HEK293 (cell line): ENCODE measurements around the gene IRX5.

Source experiments
- CTCF ChIA-PET: fragments of 350-600 bp; formaldehyde crosslinking; extraction: SDS; loops from one replicate; lab custom pipeline; 2021; ENCODE audit warnings: antibody characterized with exemption; lab: Yijun Ruan, JAX
- POLR2A ChIA-PET: fragments of 300-600 bp; formaldehyde crosslinking; extraction: SDS; loops from one replicate; lab custom pipeline; 2020; ENCODE audit warnings: antibody characterized with exemption, inconsistent platforms; lab: Yijun Ruan, JAX
- H3K27ac ChIP-seq: fragments of 200-500 bp; sonication (Bioruptor generic); 2 replicates; pipeline ENCODE4 v1.5.1; 2014; ENCODE audit warnings: low read depth, low read length, control low read depth, inconsistent platforms; ENCODE audit errors: extremely low read depth
- H3K36me3 ChIP-seq, 2 experiments: fragments of 200-500 bp in 1 of 2; sonication (Bioruptor generic) in 1 of 2; 1 replicate in 1 of 2; 2 replicates in 1 of 2; pipeline ENCODE4 v1.5.1; 2014 to 2017; ENCODE audit warnings: inconsistent platforms in 2 of 2, low read length in 2 of 2; ENCODE audit not compliant: control insufficient read depth in 2 of 2, insufficient read depth in 1 of 2
- H3K4me1 ChIP-seq: fragments of 200-500 bp; sonication (Bioruptor generic); 2 replicates; pipeline ENCODE4 v1.5.1; 2014; ENCODE audit warnings: mild to moderate bottlenecking, low read length, inconsistent platforms; ENCODE audit not compliant: control insufficient read depth, insufficient read depth
- H3K4me3 ChIP-seq: 2 replicates; pipeline ENCODE4 v1.5.1; 2011; ENCODE audit warnings: low read depth, mild to moderate bottlenecking, control low read depth, low read length, moderate library complexity
- H3K9me3 ChIP-seq: fragments of 200-500 bp; sonication (Bioruptor generic); 2 replicates; pipeline ENCODE4 v1.5.1; 2014; ENCODE audit warnings: low read depth, low read length, inconsistent platforms; ENCODE audit not compliant: control insufficient read depth, insufficient read depth
- GFI1B ChIP-seq: fragments of 450-650 bp; formaldehyde crosslinking; IDR thresholded peaks from 2 replicates; pipeline ENCODE4 v1.5.1; 2016; ENCODE audit warnings: missing biosample characterization, missing genetic modification characterization
- KLF1 ChIP-seq: fragments of 450-650 bp; formaldehyde crosslinking; IDR thresholded peaks from 2 replicates; pipeline ENCODE4 v1.5.1; 2016; ENCODE audit warnings: missing biosample characterization, missing genetic modification characterization
- KLF10 ChIP-seq: fragments of 450-650 bp; IDR thresholded peaks from 2 replicates; pipeline ENCODE4 v1.5.1; 2018; ENCODE audit warnings: missing biosample characterization, mild to moderate bottlenecking, missing genetic modification characterization
- KLF7 ChIP-seq: fragments of 450-650 bp; formaldehyde crosslinking; IDR thresholded peaks from 2 replicates; pipeline ENCODE4 v1.5.1; 2016; ENCODE audit warnings: missing biosample characterization, missing genetic modification characterization, borderline replicate concordance
- PRDM1 ChIP-seq: fragments of 450-650 bp; formaldehyde crosslinking; IDR thresholded peaks from 2 replicates; pipeline ENCODE4; 2016; ENCODE audit warnings: missing biosample characterization, missing genetic modification characterization
- PRDM6 ChIP-seq: fragments of 450-650 bp; formaldehyde crosslinking; IDR thresholded peaks from 2 replicates; pipeline ENCODE4 v1.5.1; 2017; ENCODE audit warnings: missing biosample characterization, missing genetic modification characterization
- ZFP37 ChIP-seq: fragments of 450-650 bp; formaldehyde crosslinking; IDR thresholded peaks from 2 replicates; pipeline ENCODE4 v1.5.1; 2016; ENCODE audit warnings: missing biosample characterization, missing genetic modification characterization
- ZNF140 ChIP-seq: fragments of 450-650 bp; formaldehyde crosslinking; IDR thresholded peaks from 2 replicates; pipeline ENCODE4 v1.5.1; 2016; ENCODE audit warnings: missing biosample characterization, missing genetic modification characterization
- ZNF184 ChIP-seq: fragments of 450-650 bp; IDR thresholded peaks from 2 replicates; pipeline ENCODE4 v1.5.1; 2018; ENCODE audit warnings: missing biosample characterization, mild to moderate bottlenecking, missing genetic modification characterization
- ZNF19 ChIP-seq: fragments of 450-650 bp; formaldehyde crosslinking; IDR thresholded peaks from 2 replicates; pipeline ENCODE4; 2016; ENCODE audit warnings: missing biosample characterization, missing genetic modification characterization, low read depth
- ZNF510 ChIP-seq: fragments of 450-650 bp; formaldehyde crosslinking; IDR thresholded peaks from 2 replicates; pipeline ENCODE4 v1.5.1; 2018; ENCODE audit warnings: mild to moderate bottlenecking, missing genetic modification characterization, missing biosample characterization; ENCODE audit not compliant: insufficient replicate concordance
- ZNF521 ChIP-seq: fragments of 450-650 bp; formaldehyde crosslinking; IDR thresholded peaks from 2 replicates; pipeline ENCODE4 v1.5.1; 2017; ENCODE audit warnings: missing biosample characterization, mild to moderate bottlenecking, missing genetic modification characterization
- ZNF549 ChIP-seq: fragments of 450-650 bp; IDR thresholded peaks from 2 replicates; pipeline ENCODE4 v1.5.1; 2018; ENCODE audit warnings: missing biosample characterization, missing genetic modification characterization, mild to moderate bottlenecking, inconsistent platforms, moderate library complexity
- ZNF558 ChIP-seq: fragments of 450-650 bp; formaldehyde crosslinking; IDR thresholded peaks from 2 replicates; pipeline ENCODE4 v1.5.1; 2016; ENCODE audit warnings: missing biosample characterization, missing genetic modification characterization
- ZNF624 ChIP-seq: fragments of 450-650 bp; formaldehyde crosslinking; IDR thresholded peaks from 2 replicates; pipeline ENCODE4 v1.5.1; 2017; ENCODE audit warnings: missing biosample characterization, missing genetic modification characterization
- ZNF629 ChIP-seq: fragments of 450-650 bp; formaldehyde crosslinking; IDR thresholded peaks from 2 replicates; pipeline ENCODE4 v1.5.1; 2017; ENCODE audit warnings: missing biosample characterization, missing genetic modification characterization
- ZNF670 ChIP-seq: fragments of 450-650 bp; formaldehyde crosslinking; IDR thresholded peaks from 2 replicates; pipeline ENCODE4 v1.5.1; 2016; ENCODE audit warnings: missing biosample characterization, missing genetic modification characterization, low read depth
- ZNF677 ChIP-seq: fragments of 450-650 bp; IDR thresholded peaks from 2 replicates; pipeline ENCODE4 v1.5.0; 2018; ENCODE audit warnings: missing biosample characterization, mild to moderate bottlenecking, missing genetic modification characterization, moderate library complexity
- ZSCAN16 ChIP-seq: fragments of 450-650 bp; formaldehyde crosslinking; IDR thresholded peaks from 2 replicates; pipeline ENCODE4 v1.5.1; 2016; ENCODE audit warnings: missing biosample characterization, missing genetic modification characterization
- ZSCAN30 ChIP-seq: fragments of 450-650 bp; IDR thresholded peaks from 2 replicates; pipeline ENCODE4 v1.5.1; 2018; ENCODE audit warnings: missing biosample characterization, mild to moderate bottlenecking, missing genetic modification characterization, moderate library complexity
- ZSCAN4 ChIP-seq: fragments of 450-650 bp; formaldehyde crosslinking; IDR thresholded peaks from 2 replicates; pipeline ENCODE4 v1.5.1; 2017; ENCODE audit warnings: missing biosample characterization, missing genetic modification characterization
- TF ChIP-seq, protein P1 (sequence below): fragments of 450-650 bp; formaldehyde crosslinking; IDR thresholded peaks from 2 replicates; pipeline ENCODE4 v1.5.1; 2016; ENCODE audit warnings: missing biosample characterization, missing genetic modification characterization

IRX5 gene

GRCh38 chr16:54932737-54933254 is 2.1 kb downstream of the IRX5 start:
- Histone ChIP-seq H3K27ac (no peak overlapping the region), H3K4me3 (no peak overlapping the region)
- CTCF ChIA-PET, result no interaction called here

GRCh38 chr16:54933281-54934011 is 2.8 kb downstream of the IRX5 start:
- ChIA-PET POLR2A (no interaction called here), CTCF (interaction anchor here (1.0 kb wide), 1 partner anchor 127 kb away, joined by 4 read pairs; no protein-coding TSS in a partner anchor)
- H3K4me1 ChIP-seq, result no peaks in the 10 kb centered on the region
- no peak overlapping the region for H3K4me3 ChIP-seq
- H3K9me3 ChIP-seq, result no peaks in the 10 kb centered on the region
- no peak for TF ChIP-seq ZNF549
- no peak for TF ChIP-seq GFI1B (tag by site-specific recombination)
- no peak for TF ChIP-seq ZSCAN4 (tag by site-specific recombination)
- no peak for TF ChIP-seq KLF1
- TF ChIP-seq ZNF510 (tag by site-specific recombination), result no peak
- TF ChIP-seq KLF7 (tag by site-specific recombination), result no peak
- TF ChIP-seq ZSCAN30 (tag by site-specific recombination), result no peak
- TF ChIP-seq ZNF624 (tag by site-specific recombination), result no peak
- peaks cover 0 to 31% of the 10 kb centered on the region in 2 experiments; a peak in 1 of 3 replicates for H3K36me3 ChIP-seq
- no peak overlapping the region for H3K27ac ChIP-seq

More at GRCh38 chr16:54932737-54933254, 2.1 kb downstream of the IRX5 start:
- Histone ChIP-seq H3K4me1 (no peaks in the 10 kb centered on the region), H3K36me3 (peaks cover 0 to 31% of the 10 kb centered on the region in 2 experiments; a peak in 1 of 3 replicates), H3K9me3 (no peaks in the 10 kb centered on the region)
- TF ChIP-seq PRDM1 (tag by site-specific recombination), result no peak
- TF ChIP-seq ZNF677, result no peak
- TF ChIP-seq ZFP37 (tag by site-specific recombination), result no peak
- TF ChIP-seq ZNF521 (tag by site-specific recombination), result no peak
- no peak for TF ChIP-seq ZSCAN16 (tag by site-specific recombination)
- TF ChIP-seq ZNF140 (tag by site-specific recombination), result no peak
- no peak for TF ChIP-seq ZNF629
- TF ChIP-seq ZNF670, result no peak
- no peak for TF ChIP-seq PRDM6
- no peak for TF ChIP-seq ZNF19
- no peak for TF ChIP-seq ZNF558 (tag by site-specific recombination)
- no peak for TF ChIP-seq ZNF184 (tag by site-specific recombination)
- TF ChIP-seq KLF10, result no peak
- TF ChIP-seq, protein P1, sequence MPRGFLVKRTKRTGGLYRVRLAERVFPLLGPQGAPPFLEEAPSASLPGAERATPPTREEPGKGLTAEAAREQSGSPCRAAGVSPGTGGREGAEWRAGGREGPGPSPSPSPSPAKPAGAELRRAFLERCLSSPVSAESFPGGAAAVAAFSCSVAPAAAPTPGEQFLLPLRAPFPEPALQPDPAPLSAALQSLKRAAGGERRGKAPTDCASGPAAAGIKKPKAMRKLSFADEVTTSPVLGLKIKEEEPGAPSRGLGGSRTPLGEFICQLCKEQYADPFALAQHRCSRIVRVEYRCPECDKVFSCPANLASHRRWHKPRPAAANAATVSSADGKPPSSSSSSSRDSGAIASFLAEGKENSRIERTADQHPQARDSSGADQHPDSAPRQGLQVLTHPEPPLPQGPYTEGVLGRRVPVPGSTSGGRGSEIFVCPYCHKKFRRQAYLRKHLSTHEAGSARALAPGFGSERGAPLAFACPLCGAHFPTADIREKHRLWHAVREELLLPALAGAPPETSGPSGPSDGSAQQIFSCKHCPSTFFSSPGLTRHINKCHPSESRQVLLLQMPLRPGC, result no peak
- POLR2A ChIA-PET, result no interaction called here
